Hepatocyte (in vitro differentiated cells): ENCODE data around the gene NUDT16L1. TPM values are rescaled to one million over a fixed set of nuclear protein-coding genes. Genes with fewer than 3 reads are reported as not detected.
A peak's percentile ranks its signal among the peaks of the same experiment; 100 is the strongest.

Experiments
- DNase-seq: peaks from one replicate; pipeline ENCODE4 v3.0.0-alpha.2; 2016; ENCODE audit warnings: low spot score
- H2AFZ ChIP-seq: fragments of 200-600 bp; sonication (generic); 2 replicates; pipeline ENCODE4 v1.6.0; 2016; ENCODE audit warnings: antibody characterized with exemption, mild to moderate bottlenecking
- H3K27ac ChIP-seq: fragments of 200-600 bp; sonication (generic); 2 replicates; pipeline ENCODE4 v1.5.1; 2016; ENCODE audit warnings: mild to moderate bottlenecking
- H3K27me3 ChIP-seq: fragments of 200-600 bp; sonication (generic); 2 replicates; pipeline ENCODE4 v1.6.1; 2016
- H3K36me3 ChIP-seq: fragments of 200-600 bp; sonication (generic); replicated peaks from 2 replicates; pipeline ENCODE4 v1.5.1; 2016; ENCODE audit warnings: low read depth; ENCODE audit not compliant: insufficient read depth
- H3K4me1 ChIP-seq: fragments of 200-600 bp; sonication (generic); 2 replicates; pipeline ENCODE4 v1.5.1; 2016; ENCODE audit warnings: mild to moderate bottlenecking, moderate library complexity; ENCODE audit not compliant: insufficient read depth
- H3K4me2 ChIP-seq: fragments of 200-600 bp; sonication (generic); 2 replicates; pipeline ENCODE4 v1.6.0; 2016
- H3K4me3 ChIP-seq: fragments of 200-600 bp; sonication (generic); 2 replicates; pipeline ENCODE4 v1.5.1; 2016; ENCODE audit warnings: mild to moderate bottlenecking
- H3K79me2 ChIP-seq: fragments of 200-600 bp; sonication (generic); 2 replicates; pipeline ENCODE4 v1.6.0; 2017; ENCODE audit warnings: mild to moderate bottlenecking
- H3K9me2 ChIP-seq: fragments of 200-600 bp; sonication (generic); replicated peaks from 2 replicates; pipeline ENCODE4 v1.6.0; 2017; ENCODE audit warnings: mild to moderate bottlenecking; ENCODE audit not compliant: insufficient read depth
- H3K9me3 ChIP-seq: fragments of 200-600 bp; sonication (generic); 2 replicates; pipeline ENCODE4 v1.5.1; 2016; ENCODE audit warnings: low read depth, mild to moderate bottlenecking
- H4K20me1 ChIP-seq: fragments of 200-600 bp; sonication (generic); 2 replicates; pipeline ENCODE4 v1.6.0; 2016; ENCODE audit warnings: mild to moderate bottlenecking; ENCODE audit not compliant: insufficient read depth, poor library complexity, severe bottlenecking
- CTCF ChIP-seq: fragments of 200-600 bp; sonication (generic); IDR thresholded peaks from 2 replicates; pipeline ENCODE4 v1.5.1; 2016; ENCODE audit warnings: antibody characterized with exemption, mild to moderate bottlenecking; ENCODE audit not compliant: poor library complexity
- EZH2 ChIP-seq: fragments of 200-600 bp; sonication (generic); IDR thresholded peaks from 2 replicates; pipeline ENCODE4 v1.6.1; 2016; ENCODE audit warnings: antibody characterized with exemption, mild to moderate bottlenecking, borderline replicate concordance
- EZH2phosphoT487 ChIP-seq: fragments of 200-600 bp; sonication (generic); IDR thresholded peaks from one replicate; pipeline ENCODE4 v1.6.1; 2018; ENCODE audit warnings: antibody characterized with exemption, mild to moderate bottlenecking, low read depth, moderate library complexity; ENCODE audit not compliant: unreplicated experiment, severe bottlenecking
- WGBS: methylation state at CpG from one replicate; pipeline ENCODE4 v1.1.6; 2016; ENCODE audit warnings: low lambda C conversion rate; ENCODE audit errors: missing lambda C conversion rate; 5-methylcytosine and 5-hydroxymethylcytosine counted together
- polyA plus RNA-seq: library from polyadenylated mRNA; unstranded; fragments of >200 nt; fragmentation: Nextera tagmentation; extraction: Ambion mirVana; gene quantifications from 2 replicates; pipeline ENCODE4 v1.2.1, GENCODE V29; 2016
- total RNA-seq: library from RNA; depleted of rRNA; stranded (reverse); fragments of >200 nt; gene quantifications from 2 replicates; pipeline ENCODE4 v1.2.3, GENCODE V29; 2014

Gene NUDT16L1
- total and polyA plus RNA-seq, 2 experiments from 2014 or later = 54.8 to 80.5 TPM

GRCh38 chr16:4656695-4657686, 36.4 kb upstream of the NUDT16L1 start:
- H3K27me3 ChIP-seq = no peaks in the 10 kb centered on the region
- no peaks in the 10 kb centered on the region for H3K9me3 ChIP-seq
- H4K20me1 ChIP-seq = no peaks in the 10 kb centered on the region
- peaks cover 21% of the 10 kb centered on the region for H3K79me2 ChIP-seq
- TF ChIP-seq EZH2 (no peak), EZH2phosphoT487 (no peak), CTCF (no peak)
- WGBS = 96% methylated on average over 25 of the region's 25 CpGs
- DNase-seq = no peak
- H3K4me3 ChIP-seq = no peak overlapping the region
- H2AFZ ChIP-seq = no peak overlapping the region
- H3K9me2 ChIP-seq = no peaks in the 10 kb centered on the region
- peaks cover 24% of the 10 kb centered on the region for H3K4me1 ChIP-seq
- H3K36me3 ChIP-seq = no peaks in the 10 kb centered on the region
- no peak overlapping the region for H3K4me2 ChIP-seq
- H3K27ac ChIP-seq = no peak overlapping the region

- Histone ChIP-seq H3K27me3 (no peaks in the 10 kb centered on the region), H2AFZ (no peak overlapping the region), H3K9me3 (no peaks in the 10 kb centered on the region), H3K9me2 (no peaks in the 10 kb centered on the region), H3K4me1 (peaks cover 6% of the 10 kb centered on the region), H3K4me3 (no peak overlapping the region), H3K27ac (no peak overlapping the region), H4K20me1 (no peaks in the 10 kb centered on the region), H3K4me2 (no peak overlapping the region), H3K36me3 (no peaks in the 10 kb centered on the region), H3K79me2 (peaks cover 21% of the 10 kb centered on the region)
- TF ChIP-seq EZH2 (no peak), CTCF (no peak)
- WGBS = 97% methylated on average over 29 of the region's 29 CpGs
- no peak for DNase-seq
Measured at GRCh38 chr16:4659363-4660353, 33.7 kb upstream of the NUDT16L1 start.

GRCh38 chr16:4660454-4661007, 32.8 kb upstream of the NUDT16L1 start:
- H3K79me2 ChIP-seq = peaks cover 21% of the 10 kb centered on the region
- H3K4me1 ChIP-seq = no peaks in the 10 kb centered on the region
- no peaks in the 10 kb centered on the region for H3K27me3 ChIP-seq
- no peak for TF ChIP-seq EZH2
- TF ChIP-seq EZH2phosphoT487 = no peak
- TF ChIP-seq CTCF = no peak
- no peak overlapping the region for H3K4me3 ChIP-seq
- no peak overlapping the region for H3K4me2 ChIP-seq
- no peak overlapping the region for H2AFZ ChIP-seq
- DNase-seq = peak; percentile 66
- WGBS = 86% methylated on average over 16 of the region's 18 CpGs
- H3K9me3 ChIP-seq = no peaks in the 10 kb centered on the region
- no peaks in the 10 kb centered on the region for H4K20me1 ChIP-seq
- H3K9me2 ChIP-seq = no peaks in the 10 kb centered on the region
- no peaks in the 10 kb centered on the region for H3K36me3 ChIP-seq
- no peak overlapping the region for H3K27ac ChIP-seq
